Cardiac muscle cell (in vitro differentiated cells and primary cell): ENCODE results near the gene TESK1. TPM values are rescaled to one million over a fixed set of nuclear protein-coding genes. Genes with fewer than 3 reads are reported as not detected.

ENCODE experiments used
- DNase-seq, 2 donors: peaks; one replicate each; pipeline versions ENCODE4 v3.0.0 to v3.0.0-alpha.2; 2010 to 2017; ENCODE audit warnings: low read depth in 1 of 2, low spot score in 1 of 2
- H3K27ac ChIP-seq: fragments of 200-600 bp; sonication (generic); 2 replicates; pipeline ENCODE4 v1.5.1; 2016
- H3K27me3 ChIP-seq: fragments of 200-600 bp; sonication (generic); 2 replicates; pipeline ENCODE4 v1.6.0; 2016; ENCODE audit warnings: control low read depth
- H3K36me3 ChIP-seq: fragments of 200-600 bp; sonication (generic); 2 replicates; pipeline ENCODE4 v1.5.1; 2016; ENCODE audit warnings: control low read depth
- H3K4me1 ChIP-seq: fragments of 200-600 bp; sonication (generic); 2 replicates; pipeline ENCODE4 v1.8.1; 2017; ENCODE audit warnings: low read depth, mild to moderate bottlenecking, mixed run types
- H3K4me3 ChIP-seq: fragments of 200-600 bp; sonication (generic); 2 replicates; pipeline ENCODE4 v1.5.1; 2016; ENCODE audit warnings: mild to moderate bottlenecking
- H3K9me3 ChIP-seq: fragments of 200-600 bp; sonication (generic); 2 replicates; pipeline ENCODE4 v1.5.1; 2017; ENCODE audit warnings: low read depth, mild to moderate bottlenecking, control low read depth
- CTCF ChIP-seq: IDR thresholded peaks from 2 replicates; pipeline ENCODE4 v1.5.1; 2012; ENCODE audit warnings: low read depth, mild to moderate bottlenecking, low read length
- polyA plus RNA-seq: library from polyadenylated mRNA; unstranded; fragments of >200 nt; fragmentation: Nextera tagmentation; extraction: Ambion mirVana; gene quantifications from 2 replicates; pipeline ENCODE4 v1.2.1, GENCODE V29; 2016
- total RNA-seq: library from RNA; depleted of rRNA; stranded (reverse); fragments of >200 nt; gene quantifications from 2 replicates; pipeline ENCODE4 v1.2.3, GENCODE V29; 2016

Gene TESK1
- total and polyA plus RNA-seq, 2 experiments from 2014 or later: 30.3 to 42.5 TPM

DNA sequence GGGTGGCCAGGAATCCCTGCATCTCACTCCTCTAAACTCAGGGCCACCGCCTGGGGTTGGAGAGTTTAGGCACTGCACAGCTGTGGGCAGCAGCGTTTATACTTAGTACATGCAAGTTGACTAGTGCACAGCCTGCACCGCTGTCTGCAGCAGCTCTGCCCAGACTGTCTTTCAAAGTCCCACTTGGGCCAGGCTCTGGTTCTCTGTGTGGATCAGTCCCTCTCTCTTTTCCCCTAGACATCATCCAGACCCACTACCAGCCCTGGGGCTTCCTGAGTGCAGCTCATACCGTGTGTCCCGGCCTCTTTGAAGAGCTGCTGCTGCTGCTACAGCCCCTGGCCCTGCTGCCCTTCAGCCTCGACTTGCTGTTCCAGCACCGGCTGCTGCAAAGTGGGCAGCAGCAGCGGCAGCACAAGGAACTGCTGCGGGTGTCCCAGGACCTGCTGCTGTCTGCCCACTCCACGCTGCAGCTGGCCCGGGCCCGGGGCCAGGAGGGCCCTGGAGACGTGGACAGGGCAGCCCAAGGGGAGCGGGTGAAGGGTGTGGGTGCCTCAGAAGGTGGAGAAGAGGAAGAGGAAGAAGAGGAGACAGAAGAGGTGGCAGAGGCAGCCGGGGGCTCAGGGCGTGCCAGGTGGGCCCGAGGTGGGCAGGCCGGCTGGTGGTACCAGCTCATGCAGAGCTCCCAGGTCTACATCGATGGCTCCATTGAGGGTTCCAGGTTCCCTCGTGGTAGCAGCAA is 45.1 kb upstream of the TESK1 start:
- Histone ChIP-seq H3K9me3 (no peaks in the 10 kb centered on the region), H3K27me3 (no peaks in the 10 kb centered on the region), H3K4me3 (no peak overlapping the region), H3K36me3 (peaks cover 13% of the 10 kb centered on the region), H3K4me1 (no peaks in the 10 kb centered on the region), H3K27ac (no peak overlapping the region)
- DNase-seq: no peak
- no peak for TF ChIP-seq CTCF

- no peaks in the 10 kb centered on the region for H3K27me3 ChIP-seq
- no peak overlapping the region for H3K27ac ChIP-seq
- no peak for TF ChIP-seq CTCF
- H3K4me3 ChIP-seq: no peak overlapping the region
- no peak for DNase-seq
- peaks cover 9% of the 10 kb centered on the region for H3K36me3 ChIP-seq
- H3K4me1 ChIP-seq: no peaks in the 10 kb centered on the region
- H3K9me3 ChIP-seq: no peaks in the 10 kb centered on the region
These were observed 44.3 kb upstream of the TESK1 start for GRCh38 chr9:35560625-35561337.

DNA sequence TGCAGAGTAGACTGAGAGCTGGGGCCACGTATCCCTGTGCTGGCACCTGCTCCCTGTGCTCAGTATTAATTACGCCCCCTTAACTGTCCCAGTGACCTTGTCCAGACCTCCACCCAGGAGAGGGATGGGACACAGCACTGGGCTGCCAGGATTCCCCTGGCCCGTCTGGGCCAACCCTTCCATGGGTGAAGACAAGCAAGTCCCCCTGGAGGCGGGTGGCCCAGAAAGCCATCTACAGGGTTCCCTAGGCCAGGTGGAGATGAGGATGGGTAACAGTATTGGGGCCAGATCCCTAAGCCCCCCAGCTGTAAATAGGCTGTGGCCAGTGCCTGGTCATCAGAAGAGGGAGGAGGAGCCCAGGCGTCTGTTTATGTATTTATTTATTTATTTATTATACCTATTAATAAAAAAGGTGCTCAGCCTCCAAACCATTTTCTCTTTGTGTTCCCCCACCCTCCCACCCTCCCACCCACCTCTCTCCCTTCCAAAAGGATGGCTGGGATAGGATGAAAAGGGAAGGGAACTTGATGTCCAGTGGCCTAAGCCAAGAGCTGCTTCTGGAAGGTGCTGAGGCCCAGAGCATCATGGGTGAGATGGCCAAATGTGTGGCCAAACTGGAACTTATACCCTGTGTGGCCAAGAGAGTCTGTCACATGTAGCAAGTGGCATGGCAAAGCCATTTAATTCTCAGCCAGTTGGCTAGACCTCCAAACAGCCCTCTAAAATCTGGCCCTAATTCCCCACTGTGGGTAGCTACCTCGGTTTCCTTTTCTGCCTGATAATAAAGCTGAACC is 43.4 kb upstream of the TESK1 start:
- no peak for TF ChIP-seq CTCF
- peaks cover 7% of the 10 kb centered on the region for H3K36me3 ChIP-seq
- no peak overlapping the region for H3K4me3 ChIP-seq
- H3K27me3 ChIP-seq: no peaks in the 10 kb centered on the region
- DNase-seq: no peak
- no peaks in the 10 kb centered on the region for H3K9me3 ChIP-seq
- H3K4me1 ChIP-seq: no peaks in the 10 kb centered on the region
- H3K27ac ChIP-seq: no peak overlapping the region

GRCh38 chr9:35562895-35563780 is 41.9 kb upstream of the TESK1 start:
- H3K27me3 ChIP-seq: no peaks in the 10 kb centered on the region
- peaks cover 6% of the 10 kb centered on the region for H3K36me3 ChIP-seq
- H3K27ac ChIP-seq: peak overlapping the region; percentile 40

More at GRCh38 chr9:35562895-35563780, 41.9 kb upstream of the TESK1 start:
- DNase-seq: no peak
- no peaks in the 10 kb centered on the region for H3K4me1 ChIP-seq
- no peak overlapping the region for H3K4me3 ChIP-seq
- no peak for TF ChIP-seq CTCF
- H3K9me3 ChIP-seq: no peaks in the 10 kb centered on the region
